ENCODE results near the gene PCK1. TPM values are rescaled to one million over a fixed set of nuclear protein-coding genes. Genes with fewer than 3 reads are reported as not detected.

PCK1 gene
- total RNA-seq, 1 experiment from 2014 or later, result 0.49 TPM

DNA sequence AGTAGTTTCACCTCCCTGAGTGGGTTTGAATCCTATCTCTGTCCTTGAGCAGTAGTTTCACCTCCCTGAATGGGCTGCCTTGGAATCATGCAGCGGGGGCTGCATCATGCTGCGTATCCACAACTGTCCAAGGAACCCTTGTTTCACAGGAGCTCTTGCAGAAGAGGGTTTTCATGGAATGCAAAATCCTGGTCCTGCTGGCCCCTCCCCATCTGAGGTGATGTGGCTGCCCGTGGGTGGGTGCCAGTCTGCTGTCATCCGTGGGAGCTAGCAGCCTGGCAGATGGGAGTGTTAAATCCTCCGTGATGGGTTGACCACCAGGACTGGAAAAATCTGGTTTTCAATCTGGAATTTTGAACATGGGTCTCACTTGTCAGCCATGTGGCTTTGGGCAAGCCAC, 37.6 kb downstream of the PCK1 start:
- CTCF ChIA-PET, result interaction anchor here (0.7 to 1.4 kb wide), 4 partner anchors 9 to 609 kb away, joined by 3 to 5 read pairs (median 4); no protein-coding TSS in a partner anchor
- BruUV-seq (replicated peaks), result no TSS peak
- Histone ChIP-seq H3K4me2 (ENCODE audit: low read length) (no peak overlapping the region), H3K4me3 (replicated peaks in 1 of 2; ENCODE audit: low read depth in 1 of 2, low read length in 2 of 2) (no peak overlapping the region), H4K20me1 (ENCODE audit: insufficient read depth) (no peaks in the 10 kb centered on the region), H3K4me1 (ENCODE audit: control insufficient read depth in 1 of 2, insufficient read depth in 2 of 2, low read length in 2 of 2) (peaks cover 0 to 7% of the 10 kb centered on the region in 2 experiments; a peak in 1 of 4 replicates), H3K27me3 (ENCODE audit: insufficient read depth, low read length) (no peaks in the 10 kb centered on the region), H3K9me3 (ENCODE audit: control insufficient read depth in 1 of 2, insufficient read depth in 1 of 2, low read depth in 1 of 2, low read length in 2 of 2) (no peaks in the 10 kb centered on the region), H3K9ac (ENCODE audit: low read length) (no peak overlapping the region), H3K9me2 (ENCODE audit: insufficient read depth) (no peaks in the 10 kb centered on the region), H3K27ac (ENCODE audit: low read depth, low read length) (no peak overlapping the region), H3K36me3 (ENCODE audit: control insufficient read depth in 1 of 2, insufficient read depth in 2 of 2, low read length in 2 of 2) (no peaks in the 10 kb centered on the region), H2AFZ (ENCODE audit: low read depth, low read length, poor library complexity, severe bottlenecking) (no peak overlapping the region), H3K79me2 (ENCODE audit: insufficient read depth, low read length) (no peaks in the 10 kb centered on the region)
- POLR2A ChIA-PET, result no interaction called here
- TF ChIP-seq EZH2phosphoT487 (IDR thresholded peaks at IDR 0.05; ENCODE audit: borderline replicate concordance) (no peak), SIN3A (IDR thresholded peaks at IDR 0.05; ENCODE audit: low read depth) (no peak), ELF1 (IDR thresholded peaks at IDR 0.05; ENCODE audit: borderline replicate concordance, low read depth) (no peak), MAX (IDR thresholded peaks at IDR 0.05) (no peak), EZH2 (IDR thresholded peaks at IDR 0.05) (no peak), ATF3 (IDR thresholded peaks at IDR 0.05) (no peak), POLR2A (IDR thresholded peaks at IDR 0.05; ENCODE audit: borderline replicate concordance, extremely low read depth, insufficient read depth, insufficient read length) (no peak), ZNF274 (IDR thresholded peaks at IDR 0.05; ENCODE audit: low read depth, low read length) (no peak), FOSL1 (IDR thresholded peaks at IDR 0.05; ENCODE audit: low read depth) (no peak), CEBPB (IDR thresholded peaks at IDR 0.05; ENCODE audit: low read depth) (no peak), ZFX (IDR thresholded peaks at IDR 0.05) (no peak), POLR2AphosphoS5 (IDR thresholded peaks at IDR 0.05; ENCODE audit: low read depth, low read length) (no peak), TCF7L2 (IDR thresholded peaks at IDR 0.05; ENCODE audit: borderline replicate concordance, extremely low read depth, insufficient read depth, insufficient read length) (no peak), YY1 (IDR thresholded peaks at IDR 0.05; ENCODE audit: extremely low read depth, insufficient replicate concordance, low read depth, low read length) (no peak), CBX3 (IDR thresholded peaks at IDR 0.05; ENCODE audit: low read depth) (no peak)
- TF ChIP-seq, protein P1, sequence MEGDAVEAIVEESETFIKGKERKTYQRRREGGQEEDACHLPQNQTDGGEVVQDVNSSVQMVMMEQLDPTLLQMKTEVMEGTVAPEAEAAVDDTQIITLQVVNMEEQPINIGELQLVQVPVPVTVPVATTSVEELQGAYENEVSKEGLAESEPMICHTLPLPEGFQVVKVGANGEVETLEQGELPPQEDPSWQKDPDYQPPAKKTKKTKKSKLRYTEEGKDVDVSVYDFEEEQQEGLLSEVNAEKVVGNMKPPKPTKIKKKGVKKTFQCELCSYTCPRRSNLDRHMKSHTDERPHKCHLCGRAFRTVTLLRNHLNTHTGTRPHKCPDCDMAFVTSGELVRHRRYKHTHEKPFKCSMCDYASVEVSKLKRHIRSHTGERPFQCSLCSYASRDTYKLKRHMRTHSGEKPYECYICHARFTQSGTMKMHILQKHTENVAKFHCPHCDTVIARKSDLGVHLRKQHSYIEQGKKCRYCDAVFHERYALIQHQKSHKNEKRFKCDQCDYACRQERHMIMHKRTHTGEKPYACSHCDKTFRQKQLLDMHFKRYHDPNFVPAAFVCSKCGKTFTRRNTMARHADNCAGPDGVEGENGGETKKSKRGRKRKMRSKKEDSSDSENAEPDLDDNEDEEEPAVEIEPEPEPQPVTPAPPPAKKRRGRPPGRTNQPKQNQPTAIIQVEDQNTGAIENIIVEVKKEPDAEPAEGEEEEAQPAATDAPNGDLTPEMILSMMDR (IDR thresholded peaks at IDR 0.05 in 2 of 3, conservative IDR thresholded peaks at IDR 0.05 in 1 of 3; ENCODE audit: borderline replicate concordance in 1 of 3, insufficient read depth in 1 of 3, low read depth in 2 of 3, low read length in 2 of 3), result no peak
- intact Hi-C loops (cut with micrococcal nuclease), result loop anchor here (10.0 kb wide), 3 partner anchors 214 to 1856 kb away; no protein-coding TSS in a partner anchor
- no peak for DNase-seq (ENCODE audit: low read depth, low spot score)
- RAD21 ChIA-PET (ENCODE audit: low non-redundant PET in 1 of 2, low total read pairs in 2 of 2, uncharacterized antibody in 2 of 2, unreplicated experiment in 2 of 2), result no interaction called here
- ATAC-seq, result no peak

All from HCT116 (cell line).